Upper lobe of right lung (tissue), 1 donor: ENCODE results near the gene PARP16. TPM values are rescaled to one million over a fixed set of nuclear protein-coding genes. Genes with fewer than 3 reads are reported as not detected.
A peak's percentile ranks its signal among the peaks of the same experiment; 100 is the strongest.

Experiments
- ATAC-seq: fragments of 200-7000 bp; cut with Tn5 transposase; one replicate; pipeline ENCODE4 v1.9.1; 2020; ENCODE audit warnings: mild to moderate bottlenecking, moderate library complexity
- DNase-seq: peaks from one replicate; pipeline ENCODE4 v3.0.0-alpha.2; 2020
- H3K27ac ChIP-seq: fragments of 200-600 bp; one replicate; pipeline ENCODE4 v1.8.0; 2022
- H3K27me3 ChIP-seq: fragments of 200-600 bp; one replicate; pipeline ENCODE4 v1.8.0; 2022; ENCODE audit warnings: mild to moderate bottlenecking
- H3K36me3 ChIP-seq: fragments of 200-600 bp; one replicate; pipeline ENCODE4 v1.8.0; 2022
- H3K4me1 ChIP-seq: fragments of 200-600 bp; one replicate; pipeline ENCODE4 v1.8.0; 2022
- H3K4me3 ChIP-seq: fragments of 200-600 bp; one replicate; pipeline ENCODE4 v1.8.0; 2022; ENCODE audit warnings: mild to moderate bottlenecking
- H3K9me3 ChIP-seq: fragments of 200-600 bp; one replicate; pipeline ENCODE4 v1.8.0; 2022
- CTCF ChIP-seq: fragments of 200-600 bp; IDR thresholded peaks from one replicate; pipeline ENCODE4 v1.8.0; 2022; ENCODE audit warnings: antibody characterized with exemption
- intact Hi-C: fragments of 100-400 bp; cut with DNase I; formaldehyde crosslinking; loops from one replicate; pipeline ENCODE4 v1.11.0; 2022
- total RNA-seq: library from RNA; stranded (reverse); fragmentation: NEBNext Ultra II Directional; extraction: Animal tissue kit (Norgen Biotek cat#: 25700); gene quantifications from one replicate; pipeline ENCODE4 v1.2.1, GENCODE V29; 2021
- donor health status: DM: no; HTN: yes; CAD: no; lungs with severe emphysema.

The PARP16 gene
- total RNA-seq, 1 donor from 2014 or later: 8.3 TPM

GRCh38 chr15:65260968-65261367 is 25.7 kb downstream of the PARP16 start:
- Histone ChIP-seq H3K36me3 (peaks cover 49% of the 10 kb centered on the region), H3K27ac (no peak overlapping the region), H3K4me3 (no peak overlapping the region), H3K27me3 (no peaks in the 10 kb centered on the region), H3K4me1 (peaks cover 23% of the 10 kb centered on the region), H3K9me3 (no peaks in the 10 kb centered on the region)
- TF ChIP-seq CTCF: no peak
- intact Hi-C loops: no loop called here
- no peak for DNase-seq
- no peak for ATAC-seq

- no peak for ATAC-seq
- no peak for TF ChIP-seq CTCF
- Histone ChIP-seq H3K9me3 (no peaks in the 10 kb centered on the region), H3K36me3 (peaks cover 47% of the 10 kb centered on the region), H3K4me1 (peaks cover 23% of the 10 kb centered on the region), H3K4me3 (no peak overlapping the region), H3K27me3 (no peaks in the 10 kb centered on the region), H3K27ac (peak overlapping the region; percentile 53)
- no peak for DNase-seq
- intact Hi-C loops: no loop called here
Measured at GRCh38 chr15:65259367-65259797, 27.3 kb downstream of the PARP16 start.

- Histone ChIP-seq H3K36me3 (peaks cover 47% of the 10 kb centered on the region), H3K4me3 (no peak overlapping the region), H3K27ac (peak overlapping the region; percentile 67), H3K9me3 (no peaks in the 10 kb centered on the region), H3K4me1 (peaks cover 23% of the 10 kb centered on the region), H3K27me3 (no peaks in the 10 kb centered on the region)
- ATAC-seq (peak; percentile 24), DNase-seq (no peak)
- TF ChIP-seq CTCF: no peak
- intact Hi-C loops: no loop called here
Measured at GRCh38 chr15:65258375-65259262, 28.1 kb downstream of the PARP16 start.

GRCh38 chr15:65255486-65256140 is 31.1 kb downstream of the PARP16 start:
- peaks cover 23% of the 10 kb centered on the region for H3K4me1 ChIP-seq
- H3K4me3 ChIP-seq: no peak overlapping the region
- no peak for DNase-seq
- H3K9me3 ChIP-seq: no peaks in the 10 kb centered on the region
- H3K27me3 ChIP-seq: no peaks in the 10 kb centered on the region
- ATAC-seq: no peak
- no peak overlapping the region for H3K27ac ChIP-seq
- intact Hi-C loops: no loop called here
- peaks cover 25% of the 10 kb centered on the region for H3K36me3 ChIP-seq
- no peak for TF ChIP-seq CTCF

GRCh38 chr15:65254758-65255157 is 31.9 kb downstream of the PARP16 start:
- no peaks in the 10 kb centered on the region for H3K9me3 ChIP-seq
- TF ChIP-seq CTCF: no peak
- intact Hi-C loops: no loop called here
- peaks cover 18% of the 10 kb centered on the region for H3K36me3 ChIP-seq
- H3K27ac ChIP-seq: no peak overlapping the region
- ATAC-seq (no peak), DNase-seq (no peak)
- peaks cover 20% of the 10 kb centered on the region for H3K4me1 ChIP-seq
- no peaks in the 10 kb centered on the region for H3K27me3 ChIP-seq
- H3K4me3 ChIP-seq: no peak overlapping the region
